Neuronal stem cell (in vitro differentiated cells): Measurements from ENCODE around the gene TNK1.

Experiments
- DNase-seq: peaks from one replicate; pipeline ENCODE4 v3.0.0-alpha.2; 2013; ENCODE audit warnings: low spot score
- H2AFZ ChIP-seq: one replicate; pipeline ENCODE4 v1.6.1; 2013; ENCODE audit warnings: mild to moderate bottlenecking, low read length, inconsistent platforms
- H2AK5ac ChIP-seq: 2 replicates; pipeline ENCODE4 v1.6.1; 2013; ENCODE audit warnings: low read depth, mild to moderate bottlenecking, inconsistent platforms, low read length, moderate library complexity, mixed read lengths
- H2BK120ac ChIP-seq: 2 replicates; pipeline ENCODE4 v1.6.1; 2013; ENCODE audit warnings: low read depth, mild to moderate bottlenecking, inconsistent platforms, low read length, moderate library complexity, mixed read lengths
- H2BK12ac ChIP-seq: one replicate; pipeline ENCODE4 v1.6.1; 2013; ENCODE audit warnings: low read length, inconsistent platforms
- H2BK15ac ChIP-seq: 2 replicates; pipeline ENCODE4 v1.6.1; 2013; ENCODE audit warnings: mild to moderate bottlenecking, low read length, inconsistent platforms, mixed read lengths
- H2BK5ac ChIP-seq: one replicate; pipeline ENCODE4 v1.6.1; 2013; ENCODE audit warnings: inconsistent platforms, mild to moderate bottlenecking, low read length, moderate library complexity
- H3K14ac ChIP-seq: one replicate; pipeline ENCODE4 v1.6.1; 2013; ENCODE audit warnings: low read length, inconsistent platforms
- H3K18ac ChIP-seq: 2 replicates; pipeline ENCODE4 v1.6.1; 2013; ENCODE audit warnings: low read length, inconsistent platforms
- H3K23ac ChIP-seq: 2 replicates; pipeline ENCODE4 v1.6.1; 2013; ENCODE audit warnings: low read depth, mild to moderate bottlenecking, mixed read lengths, low read length, inconsistent platforms; ENCODE audit not compliant: poor library complexity
- H3K27ac ChIP-seq: replicated peaks from 3 replicates; pipeline ENCODE4 v1.5.1; 2013; ENCODE audit warnings: low read length, inconsistent platforms
- H3K27me3 ChIP-seq, 3 experiments: 2 replicates each; pipeline ENCODE4 v1.6.1; 2013; ENCODE audit warnings: low read length in 3 of 3, mild to moderate bottlenecking in 2 of 3, inconsistent platforms in 1 of 3, low read depth in 1 of 3, mixed read lengths in 1 of 3, moderate library complexity in 1 of 3; ENCODE audit not compliant: control insufficient read depth in 3 of 3, insufficient read depth in 3 of 3
- H3K36me3 ChIP-seq, 2 donors: replicated peaks in 1 of 2; 2 replicates each; pipeline ENCODE4 v1.6.1; 2013; ENCODE audit warnings: low read length in 2 of 2; ENCODE audit not compliant: control insufficient read depth in 2 of 2, insufficient read depth in 2 of 2
- H3K4ac ChIP-seq: 2 replicates; pipeline ENCODE4 v1.6.1; 2013; ENCODE audit warnings: inconsistent platforms, mild to moderate bottlenecking, low read length, moderate library complexity
- H3K4me1 ChIP-seq, 2 donors: 1 replicate in 1 of 2; 2 replicates in 1 of 2; pipeline ENCODE4 v1.6.1; 2013; ENCODE audit warnings: low read length in 2 of 2, low read depth in 1 of 2; ENCODE audit not compliant: control insufficient read depth in 2 of 2, insufficient read depth in 1 of 2
- H3K4me2 ChIP-seq: one replicate; pipeline ENCODE4 v1.6.1; 2013; ENCODE audit warnings: mild to moderate bottlenecking, low read length, inconsistent platforms; ENCODE audit not compliant: insufficient read depth, poor library complexity, severe bottlenecking
- H3K4me3 ChIP-seq, 2 donors: 2 replicates each; pipeline ENCODE4 v1.5.1; 2013; ENCODE audit warnings: low read length in 2 of 2, mild to moderate bottlenecking in 2 of 2, inconsistent platforms in 1 of 2, moderate library complexity in 1 of 2
- H3K79me1 ChIP-seq: one replicate; pipeline ENCODE4 v1.6.1; 2013; ENCODE audit warnings: low read depth, mild to moderate bottlenecking, inconsistent platforms, low read length, moderate library complexity
- H3K9ac ChIP-seq: one replicate; pipeline ENCODE4 v1.6.1; 2013; ENCODE audit warnings: mild to moderate bottlenecking, low read depth, low read length, inconsistent platforms; ENCODE audit not compliant: poor library complexity
- H3K9me3 ChIP-seq, 2 donors: replicated peaks in 1 of 2; 2 replicates each; pipeline versions ENCODE3 to v1.6.1; 2013; ENCODE audit warnings: low read length in 2 of 2, mild to moderate bottlenecking in 2 of 2, inconsistent platforms in 1 of 2, low read depth in 1 of 2, mixed read lengths in 1 of 2, moderate library complexity in 1 of 2; ENCODE audit not compliant: control insufficient read depth in 2 of 2, insufficient read depth in 1 of 2
- H4K8ac ChIP-seq: one replicate; pipeline ENCODE4 v1.6.1; 2013; ENCODE audit warnings: low read depth, mild to moderate bottlenecking, inconsistent platforms, low read length, moderate library complexity
- H4K91ac ChIP-seq: one replicate; pipeline ENCODE4 v1.6.1; 2013; ENCODE audit warnings: low read length, low read depth, mild to moderate bottlenecking, inconsistent platforms; ENCODE audit not compliant: poor library complexity
- WGBS, 2 donors: extraction: QIAGEN DNeasy Blood & Tissue Kit; methylation state at CpG; one replicate each; pipeline ENCODE4 v1.1.7; 2013; ENCODE audit warnings: missing lambda C conversion rate in 2 of 2, mixed read lengths in 1 of 2; ENCODE audit not compliant: insufficient read length in 2 of 2, insufficient replicate concordance in 1 of 2; ENCODE audit errors: extremely low coverage in 2 of 2; 5-methylcytosine and 5-hydroxymethylcytosine counted together

Gene TNK1

GRCh38 chr17:7352910-7353635 lies 27.8 kb upstream of the TNK1 start:
- H3K9me3 ChIP-seq, result no peaks in the 10 kb centered on the region
- H3K23ac ChIP-seq, result peak overlapping the region; percentile 67
- H2BK5ac ChIP-seq, result peak overlapping the region; percentile 98
- peak overlapping the region; percentile 84 for H3K4me2 ChIP-seq
- peak overlapping the region; percentile 55 for H4K8ac ChIP-seq
- peak overlapping the region; percentile 56 for H3K9ac ChIP-seq
- WGBS, 2 donors, result no CpG with 5 or more reads among the region's 37 CpGs
- peak overlapping the region; percentile 50 for H2BK12ac ChIP-seq
- H3K27ac ChIP-seq, result no peak overlapping the region
- H3K27me3 ChIP-seq, result peaks cover 0 to 3% (median 0%) of the 10 kb centered on the region in 3 experiments
- peak overlapping the region; percentile 50 for H3K14ac ChIP-seq
- no peak overlapping the region for H2BK120ac ChIP-seq
- H3K4ac ChIP-seq, result peak overlapping the region; percentile 99
- no peaks in the 10 kb centered on the region for H3K36me3 ChIP-seq
- DNase-seq, result no peak
- peak overlapping the region in 1 of 2 donors; percentile 77 for H3K4me3 ChIP-seq
- H3K4me1 ChIP-seq, result peaks cover 26 to 50% of the 10 kb centered on the region in 2 donors
- peak overlapping the region; percentile 98 for H3K18ac ChIP-seq
- H2BK15ac ChIP-seq, result peak overlapping the region; percentile 93
- H2AK5ac ChIP-seq, result peak overlapping the region; percentile 100
- H3K79me1 ChIP-seq, result peaks cover 11% of the 10 kb centered on the region
- H4K91ac ChIP-seq, result no peak overlapping the region
- no peak overlapping the region for H2AFZ ChIP-seq

- H2BK120ac ChIP-seq, result no peak overlapping the region
- no peak for DNase-seq
Measured at GRCh38 chr17:7354262-7354843, 26.5 kb upstream of the TNK1 start.

GRCh38 chr17:7355053-7355452 lies 25.8 kb upstream of the TNK1 start, which contains the start of gene TMEM95:
Gene TMEM95 (plus strand): TSS chr17:7355156. CDS start chr17:7355205, 49 bp downstream.
- peak within 1 kb of the TSS; percentile 3 for H3K4me2 ChIP-seq
- H3K9ac ChIP-seq, result no peak within 1 kb of the TSS
- peak within 1 kb of the TSS; percentile 75 for H3K23ac ChIP-seq
- peaks cover 8% of the 10 kb centered on the region for H3K79me1 ChIP-seq
- no peaks in the 10 kb centered on the region for H3K36me3 ChIP-seq
- no peak within 1 kb of the TSS for H2BK120ac ChIP-seq
- no peak within 1 kb of the TSS for H2BK12ac ChIP-seq
- H3K18ac ChIP-seq, result peak within 1 kb of the TSS; percentile 61
- H2BK5ac ChIP-seq, result peak within 1 kb of the TSS; percentile 69
- no peak within 1 kb of the TSS for H2AFZ ChIP-seq
- H3K14ac ChIP-seq, result peak within 1 kb of the TSS; percentile 63
- H2BK15ac ChIP-seq, result peak within 1 kb of the TSS; percentile 14
- peak within 1 kb of the TSS in 1 of 2 donors; percentile 10 for H3K4me3 ChIP-seq
- H3K9me3 ChIP-seq, result no peaks in the 10 kb centered on the region
- H3K4me1 ChIP-seq, result peaks cover 17 to 44% of the 10 kb centered on the region in 2 donors
- no peak within 1 kb of the TSS for H3K4ac ChIP-seq
- peak within 1 kb of the TSS; percentile 82 for H2AK5ac ChIP-seq
- H4K8ac ChIP-seq, result no peak within 1 kb of the TSS
- H4K91ac ChIP-seq, result peak within 1 kb of the TSS; percentile 40
- WGBS, 2 donors, result no CpG with 5 or more reads among the region's 10 CpGs
- DNase-seq, result no peak
- peaks cover 0 to 3% (median 0%) of the 10 kb centered on the region in 3 experiments for H3K27me3 ChIP-seq
- H3K27ac ChIP-seq, result no peak within 1 kb of the TSS

More at GRCh38 chr17:7354262-7354843, 26.5 kb upstream of the TNK1 start:
- Histone ChIP-seq H4K8ac (no peak overlapping the region), H3K4me3 (peak overlapping the region in 1 of 2 donors; percentile 10), H2AK5ac (peak overlapping the region; percentile 82), H2AFZ (no peak overlapping the region), H3K36me3 (no peaks in the 10 kb centered on the region), H2BK15ac (no peak overlapping the region), H3K23ac (no peak overlapping the region), H3K4me1 (peaks cover 21 to 50% of the 10 kb centered on the region in 2 donors), H3K18ac (no peak overlapping the region), H3K79me1 (peaks cover 8% of the 10 kb centered on the region), H3K14ac (peak overlapping the region; percentile 63), H3K27me3 (peaks cover 0 to 3% (median 0%) of the 10 kb centered on the region in 3 experiments), H3K4me2 (no peak overlapping the region), H3K9ac (no peak overlapping the region), H2BK12ac (no peak overlapping the region), H3K27ac (no peak overlapping the region), H3K9me3 (no peaks in the 10 kb centered on the region), H4K91ac (peak overlapping the region; percentile 40), H2BK5ac (no peak overlapping the region), H3K4ac (no peak overlapping the region)
- WGBS, 2 donors, result no CpG with 5 or more reads among the region's 9 CpGs

GRCh38 chr17:7355573-7355972 lies 25.3 kb upstream of the TNK1 start:
- Histone ChIP-seq H3K4me1 (peaks cover 17 to 41% of the 10 kb centered on the region in 2 donors), H3K9ac (no peak overlapping the region), H2BK120ac (no peak overlapping the region), H3K79me1 (peaks cover 8% of the 10 kb centered on the region), H3K14ac (no peak overlapping the region), H3K4ac (no peak overlapping the region), H3K36me3 (no peaks in the 10 kb centered on the region), H3K18ac (peak overlapping the region; percentile 17), H3K4me3 (no peak overlapping the region), H4K91ac (no peak overlapping the region), H3K27me3 (peaks cover 0 to 3% (median 0%) of the 10 kb centered on the region in 3 experiments), H2BK12ac (no peak overlapping the region), H3K23ac (no peak overlapping the region), H4K8ac (no peak overlapping the region), H3K9me3 (no peaks in the 10 kb centered on the region), H2BK15ac (no peak overlapping the region), H2AK5ac (peak overlapping the region; percentile 26), H3K4me2 (no peak overlapping the region), H2BK5ac (no peak overlapping the region), H2AFZ (no peak overlapping the region), H3K27ac (no peak overlapping the region)
- DNase-seq, result no peak
- no CpG with 5 or more reads among the region's 8 CpGs for WGBS, 2 donors
